Heart left ventricle (tissue), 16 donors: ENCODE measurements around the gene FUOM. TPM values are rescaled to one million over a fixed set of nuclear protein-coding genes. Genes with fewer than 3 reads are reported as not detected.

Experiments
- ATAC-seq, 4 donors: fragments of 200-7000 bp; cut with Tn5 transposase; one replicate each; pipeline ENCODE4 v1.9.1; 2020 to 2022; ENCODE audit warnings: moderate library complexity in 4 of 4, mild to moderate bottlenecking in 3 of 4, moderate number of reproducible peaks in 1 of 4
- DNase-seq, 5 donors: peaks; one replicate each; pipeline ENCODE4 v3.0.0-alpha.2; 2020
- H3K27ac ChIP-seq, 12 donors: fragments of 200-600 bp; sonication (generic) in 4 of 12; one replicate each; pipeline versions ENCODE4 v1.5.0 to v1.8.0; 2016 to 2022; ENCODE audit warnings: mild to moderate bottlenecking in 2 of 12
- H3K27me3 ChIP-seq, 9 donors: fragments of 200-600 bp; sonication (generic) in 2 of 9; one replicate each; pipeline versions ENCODE4 v1.5.1 to v1.8.0; 2016 to 2022; ENCODE audit warnings: mild to moderate bottlenecking in 3 of 9
- H3K36me3 ChIP-seq, 9 donors: fragments of 200-600 bp; sonication (generic) in 2 of 9; one replicate each; pipeline versions ENCODE4 v1.5.0 to v1.8.0; 2018 to 2022; ENCODE audit warnings: mild to moderate bottlenecking in 2 of 9
- H3K4me1 ChIP-seq, 12 donors: fragments of 200-600 bp; sonication (generic) in 4 of 12; one replicate each; pipeline versions ENCODE4 v1.5.0 to v1.8.0; 2016 to 2022; ENCODE audit warnings: mild to moderate bottlenecking in 3 of 12
- H3K4me3 ChIP-seq, 12 donors: fragments of 200-600 bp; sonication (generic) in 4 of 12; one replicate each; pipeline versions ENCODE4 v1.5.0 to v1.8.0; 2017 to 2022; ENCODE audit warnings: mild to moderate bottlenecking in 9 of 12, moderate library complexity in 4 of 12
- H3K9me3 ChIP-seq, 12 donors: fragments of 200-600 bp; sonication (generic) in 4 of 12; one replicate each; pipeline versions ENCODE4 v1.5.0 to v1.8.0; 2016 to 2022; ENCODE audit warnings: mild to moderate bottlenecking in 1 of 12
- POLR2A ChIP-seq, 2 donors: fragments of 450-650 bp; IDR thresholded peaks; one replicate each; pipeline ENCODE4 v1.6.1; 2017; ENCODE audit warnings: antibody characterized with exemption in 2 of 2, mild to moderate bottlenecking in 2 of 2, moderate library complexity in 2 of 2
- WGBS, 4 donors: extraction: QIAGEN DNeasy Blood & Tissue Kit in 2 of 4; methylation state at CpG; one replicate each; pipeline versions ENCODE4 v1.1.5 to v1.1.7; 2013 to 2018; 5-methylcytosine and 5-hydroxymethylcytosine counted together
- intact Hi-C, 10 donors: fragments of 100-400 bp; cut with DNase I; formaldehyde crosslinking; loops; one replicate each; pipeline versions ENCODE4 v1.11.1 to v1.14.2; 2022
- polyA plus RNA-seq, 2 donors: library from polyadenylated mRNA; stranded (reverse); fragments of 200-250 nt; gene quantifications; one replicate each; pipeline ENCODE4 v1.2.3, GENCODE V29; 2013
- total RNA-seq, 9 donors: library from RNA; depleted of rRNA in 2 of 9; stranded (reverse); fragments of >200 nt in 2 of 9; fragmentation: NEBNext Ultra II Directional in 3 of 9; extraction: Animal tissue kit (Norgen Biotek cat#: 25700) in 3 of 9; gene quantifications; one replicate each; pipeline versions ENCODE4 v1.1.0 to v1.2.4, GENCODE V29; 2016 to 2023
- TF ChIP-seq, protein P1 (sequence below), 12 donors: fragments of 200-600 bp; sonication (generic) in 4 of 12; IDR thresholded peaks; one replicate each; pipeline versions ENCODE4 v1.5.0 to v1.8.0; 2018 to 2022; ENCODE audit warnings: antibody characterized with exemption in 12 of 12, mild to moderate bottlenecking in 5 of 12
- donor health status: ischemic (EF 13 %, LVEDD 7.1; RV severe dilation, severe dysfunction).
- donor health status: healthy with polysubstance abuse.
- donor health status: DM: no; HTN: yes; CAD: no.
- donor health status: DM: no; HTN: no; CAD: no.
- donor health status: ischemic (EF 25% LVEDD 6.9; RV normal size, moderate dysfunction).
- donor health status: ischemic (EF 25% LVEDD 5.7; RV mildly dilated, moderate dysfunction).
- donor health status: healthy.
- donor health status: DM: yes; HTN: yes; CAD: no.
- donor health status: ischemic (EF 35%, LVEDD 5.7; RV mildly dilated, moderate dysfunction).
- donor health status: nonischemic (EF 11% LVEDD 7.7; RV severe dilation, severe dysfunction).
- donor health status: DM: yes; HTN: yes; CAD: no.
- donor health status: PGD.
- donor health status: ischemic (EF 29% LVEDD 5.4; RV normal size, mild dysfunction).
- donor health status: nonischemic (EF 23%, LVEDD 6.1; RV moderate dilation, normal function).

FUOM gene
- total and polyA plus RNA-seq, 11 donors = 4.3 to 24.1 (median 8.4) TPM

DNA sequence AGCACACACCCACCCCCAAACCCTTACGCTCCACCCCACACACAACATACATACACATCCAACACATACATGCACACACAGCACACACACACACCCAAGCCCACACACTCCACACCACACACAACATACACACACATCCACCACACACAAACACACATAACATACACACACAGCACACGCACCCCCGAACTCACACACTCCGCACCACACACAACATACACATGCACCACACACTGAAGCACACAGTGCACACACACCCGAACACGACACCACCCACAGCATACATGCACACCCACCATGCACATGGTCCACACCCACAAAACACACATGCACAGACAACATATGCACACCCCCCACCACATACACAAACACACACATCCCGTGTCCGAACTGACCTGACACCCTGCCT, 8.7 kb downstream of the FUOM start:
- no peaks in the 10 kb centered on the region for H3K36me3 ChIP-seq
- H3K4me3 ChIP-seq = no peak overlapping the region
- WGBS, 4 donors = 79 to 92% (median 87%) methylated on average over 8 of the region's 8 CpGs
- H3K27me3 ChIP-seq = peaks cover 0 to 44% (median 20%) of the 10 kb centered on the region in 9 donors
- TF ChIP-seq POLR2A (IDR thresholded peaks at IDR 0.05) = no peak
- TF ChIP-seq, protein P1, sequence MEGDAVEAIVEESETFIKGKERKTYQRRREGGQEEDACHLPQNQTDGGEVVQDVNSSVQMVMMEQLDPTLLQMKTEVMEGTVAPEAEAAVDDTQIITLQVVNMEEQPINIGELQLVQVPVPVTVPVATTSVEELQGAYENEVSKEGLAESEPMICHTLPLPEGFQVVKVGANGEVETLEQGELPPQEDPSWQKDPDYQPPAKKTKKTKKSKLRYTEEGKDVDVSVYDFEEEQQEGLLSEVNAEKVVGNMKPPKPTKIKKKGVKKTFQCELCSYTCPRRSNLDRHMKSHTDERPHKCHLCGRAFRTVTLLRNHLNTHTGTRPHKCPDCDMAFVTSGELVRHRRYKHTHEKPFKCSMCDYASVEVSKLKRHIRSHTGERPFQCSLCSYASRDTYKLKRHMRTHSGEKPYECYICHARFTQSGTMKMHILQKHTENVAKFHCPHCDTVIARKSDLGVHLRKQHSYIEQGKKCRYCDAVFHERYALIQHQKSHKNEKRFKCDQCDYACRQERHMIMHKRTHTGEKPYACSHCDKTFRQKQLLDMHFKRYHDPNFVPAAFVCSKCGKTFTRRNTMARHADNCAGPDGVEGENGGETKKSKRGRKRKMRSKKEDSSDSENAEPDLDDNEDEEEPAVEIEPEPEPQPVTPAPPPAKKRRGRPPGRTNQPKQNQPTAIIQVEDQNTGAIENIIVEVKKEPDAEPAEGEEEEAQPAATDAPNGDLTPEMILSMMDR (IDR thresholded peaks at IDR 0.05) = no peak
- intact Hi-C loops = no loop called here
- DNase-seq = no peak
- H3K27ac ChIP-seq = no peak overlapping the region
- H3K9me3 ChIP-seq = no peaks in the 10 kb centered on the region
- peak in 1 of 4 donors; percentile 3 for ATAC-seq
- no peaks in the 10 kb centered on the region for H3K4me1 ChIP-seq

DNA sequence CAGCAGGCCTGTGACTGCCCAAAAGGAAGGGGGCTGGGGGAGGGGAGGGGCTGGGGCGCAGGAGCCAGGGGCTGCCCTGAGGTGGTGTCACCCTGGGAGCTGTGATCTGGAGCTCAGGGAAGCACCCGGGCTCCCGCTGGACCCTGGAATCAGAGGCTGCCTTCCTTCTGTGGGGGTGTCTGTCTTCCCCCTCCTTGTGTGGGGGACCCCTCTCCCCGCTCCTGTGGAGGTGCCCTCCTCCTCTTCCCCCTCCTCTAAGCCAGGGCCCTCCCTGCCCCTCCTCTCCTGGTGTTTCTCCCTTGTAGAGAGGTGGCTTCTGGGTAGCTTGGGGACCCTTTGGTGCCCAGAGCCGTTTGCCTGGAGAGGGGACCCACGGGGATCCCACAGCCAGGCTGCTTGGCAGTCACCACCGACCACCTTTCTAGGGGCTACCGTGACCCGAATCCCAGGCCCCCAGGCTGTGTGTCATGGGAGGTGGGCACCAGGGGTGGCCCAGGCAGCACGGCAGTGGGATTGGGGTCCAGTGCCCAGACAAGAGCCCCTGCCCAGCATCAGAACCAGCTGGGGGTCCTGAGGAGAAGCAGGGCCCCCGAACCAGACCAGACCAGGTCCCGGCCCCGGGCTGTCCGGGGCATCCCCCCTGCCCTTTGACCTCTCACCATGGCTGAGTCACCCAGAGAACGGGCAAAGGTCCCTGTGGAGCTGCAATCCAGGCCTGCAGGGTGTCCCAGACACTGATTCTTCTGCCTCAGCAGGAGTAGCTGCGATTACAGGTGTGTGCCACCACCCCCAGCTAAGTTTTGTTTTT, 9.9 kb downstream of the FUOM start:
- peaks cover 0 to 51% (median 28%) of the 10 kb centered on the region in 9 donors for H3K27me3 ChIP-seq
- ATAC-seq (no peak), DNase-seq (peak in 1 of 5 donors; percentile 55)
- no peak overlapping the region for H3K4me3 ChIP-seq
- TF ChIP-seq, protein P1 (IDR thresholded peaks at IDR 0.05) = no peak
- no peak for TF ChIP-seq POLR2A (IDR thresholded peaks at IDR 0.05)
- H3K4me1 ChIP-seq = no peaks in the 10 kb centered on the region
- no peak overlapping the region for H3K27ac ChIP-seq
- H3K9me3 ChIP-seq = no peaks in the 10 kb centered on the region
- no peaks in the 10 kb centered on the region for H3K36me3 ChIP-seq
- 57 to 65% (median 62%) methylated on average over 8 to 16 of the region's 16 CpGs for WGBS, 4 donors
- intact Hi-C loops = no loop called here

DNA sequence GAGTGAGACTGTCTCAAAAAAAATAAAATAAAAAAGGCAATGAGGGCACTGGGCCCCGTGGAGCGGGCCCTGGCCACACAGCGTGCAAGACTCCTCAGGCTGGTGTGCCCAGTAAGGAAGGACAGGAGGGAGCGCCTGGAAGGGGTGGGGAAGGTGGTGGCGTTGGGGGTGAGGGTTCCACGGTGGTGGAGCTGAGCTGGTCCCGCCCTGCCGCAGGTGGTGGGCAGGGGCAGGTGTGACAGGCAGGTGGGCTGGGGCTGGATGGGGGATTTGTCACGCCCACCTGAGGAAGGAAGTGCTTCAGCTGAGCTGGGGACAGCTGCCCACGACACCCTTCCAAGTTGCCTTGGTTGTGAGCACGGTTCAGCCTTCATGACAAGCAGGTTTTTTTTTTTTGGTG, 11.4 kb downstream of the FUOM start:
- Histone ChIP-seq H3K27me3 (peaks cover 5 to 66% (median 34%) of the 10 kb centered on the region in 9 donors), H3K27ac (no peak overlapping the region), H3K36me3 (no peaks in the 10 kb centered on the region), H3K4me1 (no peaks in the 10 kb centered on the region), H3K9me3 (no peaks in the 10 kb centered on the region), H3K4me3 (no peak overlapping the region)
- intact Hi-C loops = no loop called here
- ATAC-seq = no peak
- TF ChIP-seq, protein P1 (IDR thresholded peaks at IDR 0.05) = no peak
- TF ChIP-seq POLR2A (IDR thresholded peaks at IDR 0.05) = no peak
- DNase-seq = peak in 1 of 5 donors; percentile 28
- WGBS, 4 donors = 56 to 60% (median 58%) methylated on average over 11 of the region's 11 CpGs

DNA sequence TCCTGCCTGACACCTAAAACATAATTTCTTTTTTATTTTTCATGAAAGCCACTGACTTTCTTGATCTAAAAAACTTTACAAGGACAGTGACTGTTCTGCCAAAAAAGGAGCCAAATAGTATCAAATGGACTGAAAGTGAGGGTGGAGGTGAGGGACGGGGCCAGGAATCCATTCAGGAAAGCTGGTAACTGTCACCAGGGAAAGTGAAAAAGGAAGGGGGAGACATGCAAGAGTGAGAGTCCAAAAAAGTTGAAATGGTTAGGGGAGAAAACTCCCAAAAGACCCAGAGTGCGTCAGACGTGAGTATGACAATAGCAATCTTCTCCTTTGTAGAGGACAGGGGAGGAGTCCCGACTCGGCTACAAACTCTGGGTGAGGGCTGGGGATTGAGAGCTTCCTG, 13.6 kb downstream of the FUOM start:
- Histone ChIP-seq H3K36me3 (no peaks in the 10 kb centered on the region), H3K4me1 (no peaks in the 10 kb centered on the region), H3K27me3 (peaks cover 5 to 78% (median 34%) of the 10 kb centered on the region in 9 donors), H3K9me3 (no peaks in the 10 kb centered on the region), H3K4me3 (no peak overlapping the region), H3K27ac (no peak overlapping the region)
- 57 to 73% (median 68%) methylated on average over 5 of the region's 5 CpGs for WGBS, 4 donors
- DNase-seq (no peak), ATAC-seq (no peak)
- intact Hi-C loops = no loop called here
- TF ChIP-seq POLR2A (IDR thresholded peaks at IDR 0.05) = no peak
- TF ChIP-seq, protein P1 (IDR thresholded peaks at IDR 0.05) = no peak
